22Rv1 (cell line): Measurements from ENCODE around the gene TMEM131.
"Not testable (repeated sequence)": the region's sequence is repeated elsewhere in the genome, so short reads cannot be mapped to it uniquely, and the experiment has no call there.

Experiments used
- H3K27ac ChIP-seq: fragments of 450-650 bp; 2 replicates; pipeline ENCODE4 v1.5.1; 2017
- CTCF ChIP-seq: fragments of 450-650 bp; IDR thresholded peaks from 2 replicates; pipeline ENCODE4 v1.5.1; 2017; ENCODE audit warnings: mild to moderate bottlenecking
- ZFX ChIP-seq: fragments of 450-650 bp; IDR thresholded peaks from 2 replicates; pipeline ENCODE4 v1.6.1; 2017; ENCODE audit warnings: antibody characterized with exemption, borderline replicate concordance

The TMEM131 gene

GRCh38 chr2:97831121-97831520, 164.6 kb downstream of the TMEM131 start:
- TF ChIP-seq ZFX (no peak), CTCF (no peak)
- no peak overlapping the region for H3K27ac ChIP-seq

- H3K27ac ChIP-seq = not testable (repeated sequence)
Measured at GRCh38 chr2:97829255-97829654, 166.5 kb downstream of the TMEM131 start.

DNA sequence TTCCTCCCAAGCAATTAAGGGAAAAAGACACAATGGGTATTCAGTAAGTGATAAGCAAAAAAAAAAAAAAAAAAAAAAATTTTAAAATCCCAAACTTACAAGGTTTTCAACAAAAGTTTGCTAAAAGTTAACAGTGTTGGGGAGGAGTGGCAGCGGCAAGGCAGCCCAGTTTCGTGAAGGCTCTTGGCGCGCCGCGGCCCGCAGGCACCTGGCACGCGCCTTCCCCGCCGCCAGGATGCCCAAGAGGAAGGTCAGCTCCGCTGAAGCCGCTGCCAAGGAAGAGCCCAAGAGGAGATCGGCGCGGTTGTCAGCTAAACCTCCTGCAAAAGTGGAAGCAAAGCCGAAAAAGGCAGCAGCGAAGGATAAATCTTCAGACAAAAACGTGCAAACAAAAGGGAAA, 168.7 kb downstream of the TMEM131 start:
- not testable (repeated sequence) for H3K27ac ChIP-seq

GRCh38 chr2:97826266-97826847, 169.4 kb downstream of the TMEM131 start:
- H3K27ac ChIP-seq = not testable (repeated sequence)

GRCh38 chr2:97824011-97824410, 171.7 kb downstream of the TMEM131 start:
- H3K27ac ChIP-seq = not testable (repeated sequence)

- H3K27ac ChIP-seq = not testable (repeated sequence)
Measured at GRCh38 chr2:97821862-97822261, 173.9 kb downstream of the TMEM131 start.

- no peak overlapping the region for H3K27ac ChIP-seq
- TF ChIP-seq CTCF (no peak), ZFX (no peak)
Measured at GRCh38 chr2:97819754-97820153, 176.0 kb downstream of the TMEM131 start.

DNA sequence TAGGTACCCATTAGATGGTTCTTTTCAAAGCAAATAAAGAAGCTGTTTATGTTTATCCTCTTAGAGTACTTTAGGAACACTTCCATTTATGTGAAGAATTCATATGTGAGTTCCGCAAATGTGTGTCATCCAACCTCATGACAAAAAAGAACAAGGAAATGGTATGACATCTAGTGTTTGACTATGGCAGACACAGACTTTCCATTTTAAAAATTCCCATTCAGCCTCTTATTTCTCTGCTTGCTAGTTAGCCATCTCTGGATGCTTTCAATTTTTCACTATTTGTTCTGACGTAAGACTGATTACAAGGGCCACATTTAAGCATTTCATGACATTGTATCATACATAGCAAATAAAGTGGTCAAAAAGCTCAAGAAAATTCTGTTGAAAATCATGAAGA, 179.3 kb downstream of the TMEM131 start:
- TF ChIP-seq CTCF (no peak), ZFX (no peak)
- no peak overlapping the region for H3K27ac ChIP-seq

GRCh38 chr2:97812931-97813330, 182.8 kb downstream of the TMEM131 start:
- no peak for TF ChIP-seq CTCF
- TF ChIP-seq ZFX = no peak
- H3K27ac ChIP-seq = no peak overlapping the region

- H3K27ac ChIP-seq = no peak overlapping the region
- TF ChIP-seq CTCF (no peak), ZFX (no peak)
Measured at GRCh38 chr2:97808816-97809215, 186.9 kb downstream of the TMEM131 start.
